GM12878 (cell line): ENCODE measurements around the gene OR4C6.

Experiments used
- BRCA1 ChIP-seq: IDR thresholded peaks from 2 replicates; pipeline ENCODE4 v1.6.1; 2011; ENCODE audit warnings: low read depth, low read length, improper control_type of control experiment
- EGR1 ChIP-seq, 2 experiments: IDR thresholded peaks; 1 replicate in 1 of 2; 2 replicates in 1 of 2; pipeline ENCODE4 v1.6.1; 2011 to 2012; ENCODE audit warnings: low read depth in 2 of 2, low read length in 2 of 2, borderline replicate concordance in 1 of 2, mild to moderate bottlenecking in 1 of 2, moderate library complexity in 1 of 2
- MYC ChIP-seq: IDR thresholded peaks from 2 replicates; pipeline ENCODE4 v1.6.1; 2011; ENCODE audit warnings: mild to moderate bottlenecking, low read length, moderate library complexity, inconsistent platforms; ENCODE audit not compliant: insufficient read depth, insufficient replicate concordance, insufficient read length, severe bottlenecking
- NR2F1 ChIP-seq: fragments of 450-650 bp; conservative IDR thresholded peaks from 2 replicates; pipeline ENCODE4 v1.6.1; 2017; ENCODE audit warnings: mild to moderate bottlenecking
- RAD21 ChIP-seq: IDR thresholded peaks from 2 replicates; pipeline ENCODE4 v1.6.1; 2011; ENCODE audit warnings: mild to moderate bottlenecking, low read depth, low read length, moderate library complexity; ENCODE audit not compliant: insufficient read depth
- USF2 ChIP-seq: IDR thresholded peaks from 2 replicates; pipeline ENCODE4 v1.6.1; 2011; ENCODE audit warnings: low read depth, low read length, improper control_type of control experiment, borderline replicate concordance
- ZNF24 ChIP-seq: fragments of 450-650 bp; IDR thresholded peaks from 2 replicates; pipeline ENCODE4 v1.6.1; 2017; ENCODE audit warnings: antibody characterized with exemption, mild to moderate bottlenecking
- ZSCAN29 ChIP-seq: fragments of 450-650 bp; IDR thresholded peaks from 2 replicates; pipeline ENCODE4 v1.6.1; 2017; ENCODE audit warnings: mild to moderate bottlenecking, moderate library complexity
- ZZZ3 ChIP-seq: IDR thresholded peaks from 2 replicates; pipeline ENCODE4 v1.6.1; 2011; ENCODE audit warnings: low read depth; ENCODE audit not compliant: control insufficient read depth, insufficient read length

GRCh38 chr11:55648027-55648426 is 14.0 kb upstream of the OR4C6 start, which contains the start of gene OR4S2:
- TF ChIP-seq NR2F1, result no peak
- no peak for TF ChIP-seq ZSCAN29
- TF ChIP-seq RAD21, result no peak
- no peak for TF ChIP-seq ZNF24
- TF ChIP-seq MYC, result no peak
- no peak for TF ChIP-seq ZZZ3
- TF ChIP-seq USF2, result no peak
- no peak for TF ChIP-seq EGR1 (IDR thresholded peaks at IDR 0.05; ENCODE audit: borderline replicate concordance in 1 of 2, low read depth in 2 of 2, low read length in 2 of 2)
- TF ChIP-seq BRCA1, result no peak
